IPS-20b (cell line): ENCODE measurements around the gene ANO10.
"Not testable (repeated sequence)": the region's sequence is repeated elsewhere in the genome, so short reads cannot be mapped to it uniquely, and the experiment has no call there.

Experiments used
- H3K27ac ChIP-seq: one replicate; pipeline ENCODE4 v1.5.1; 2013; ENCODE audit warnings: low read length
- H3K27me3 ChIP-seq: 2 replicates; pipeline ENCODE4 v1.6.1; 2013; ENCODE audit warnings: mild to moderate bottlenecking, low read length, inconsistent platforms; ENCODE audit not compliant: insufficient read depth
- H3K36me3 ChIP-seq: 2 replicates; pipeline ENCODE4 v1.6.1; 2013; ENCODE audit warnings: low read depth, mild to moderate bottlenecking, inconsistent platforms, low read length, moderate library complexity; ENCODE audit not compliant: insufficient read depth
- H3K4me1 ChIP-seq: 2 replicates; pipeline ENCODE4 v1.6.1; 2013; ENCODE audit warnings: mild to moderate bottlenecking, control low read depth, inconsistent platforms, low read length, moderate library complexity; ENCODE audit not compliant: insufficient read depth
- H3K4me3 ChIP-seq: 2 replicates; pipeline ENCODE4 v1.5.1; 2013; ENCODE audit warnings: mild to moderate bottlenecking, low read length, inconsistent platforms
- H3K9ac ChIP-seq: 2 replicates; pipeline ENCODE4 v1.6.1; 2013; ENCODE audit warnings: low read depth, mild to moderate bottlenecking, inconsistent platforms, low read length, moderate library complexity
- H3K9me3 ChIP-seq: 2 replicates; pipeline ENCODE4 v1.6.1; 2013; ENCODE audit warnings: mild to moderate bottlenecking, low read depth, low read length, inconsistent platforms; ENCODE audit not compliant: insufficient read depth

The ANO10 gene

GRCh38 chr3:43364494-43364893 is 257.3 kb downstream of the ANO10 start:
- no peak overlapping the region for H3K4me3 ChIP-seq
- no peaks in the 10 kb centered on the region; the same call in 1 of the 2 replicates for H3K27me3 ChIP-seq
- H3K4me1 ChIP-seq: peaks cover 8% of the 10 kb centered on the region; the same call in 1 of the 2 replicates
- H3K9ac ChIP-seq: no peak overlapping the region
- no peak overlapping the region for H3K27ac ChIP-seq
- H3K9me3 ChIP-seq: no peaks in the 10 kb centered on the region
- H3K36me3 ChIP-seq: peaks cover 4% of the 10 kb centered on the region

GRCh38 chr3:43363621-43364266 is 258.1 kb downstream of the ANO10 start:
- no peak overlapping the region for H3K9ac ChIP-seq

GRCh38 chr3:43362961-43363360 is 258.9 kb downstream of the ANO10 start:
- Histone ChIP-seq H3K9me3 (no peaks in the 10 kb centered on the region), H3K27me3 (no peaks in the 10 kb centered on the region; the same call in 1 of the 2 replicates), H3K27ac (no peak overlapping the region), H3K36me3 (no peaks in the 10 kb centered on the region; the same call in 1 of the 2 replicates), H3K4me3 (no peak overlapping the region), H3K9ac (no peak overlapping the region), H3K4me1 (peaks cover 8% of the 10 kb centered on the region; the same call in 1 of the 2 replicates)

More at GRCh38 chr3:43363621-43364266, 258.1 kb downstream of the ANO10 start:
- Histone ChIP-seq H3K36me3 (peaks cover 4% of the 10 kb centered on the region), H3K27me3 (no peaks in the 10 kb centered on the region; the same call in 1 of the 2 replicates), H3K9me3 (no peaks in the 10 kb centered on the region), H3K27ac (no peak overlapping the region), H3K4me3 (no peak overlapping the region), H3K4me1 (peaks cover 8% of the 10 kb centered on the region; the same call in 1 of the 2 replicates)

GRCh38 chr3:43362183-43362582 is 259.6 kb downstream of the ANO10 start:
- Histone ChIP-seq H3K4me3 (no peak overlapping the region), H3K27me3 (peaks cover 5% of the 10 kb centered on the region; the same call in 1 of the 2 replicates), H3K36me3 (no peaks in the 10 kb centered on the region; the same call in 1 of the 2 replicates), H3K9ac (no peak overlapping the region), H3K4me1 (peaks cover 8% of the 10 kb centered on the region; the same call in 1 of the 2 replicates), H3K27ac (no peak overlapping the region), H3K9me3 (no peaks in the 10 kb centered on the region)

- Histone ChIP-seq H3K9me3 (no peaks in the 10 kb centered on the region), H3K9ac (no peak overlapping the region), H3K4me1 (peaks cover 8% of the 10 kb centered on the region; the same call in 1 of the 2 replicates), H3K4me3 (no peak overlapping the region), H3K27me3 (peaks cover 8% of the 10 kb centered on the region; the same call in 1 of the 2 replicates), H3K27ac (no peak overlapping the region), H3K36me3 (no peaks in the 10 kb centered on the region; the same call in 1 of the 2 replicates)
Observed at GRCh38 chr3:43361077-43361476, 260.7 kb downstream of the ANO10 start.

GRCh38 chr3:43356033-43356432 is 265.8 kb downstream of the ANO10 start:
- H3K4me3 ChIP-seq, H3K4me1 ChIP-seq, H3K27ac ChIP-seq, H3K9me3 ChIP-seq, H3K9ac ChIP-seq, H3K36me3 ChIP-seq: not testable (repeated sequence)
- peaks cover 31% of the 10 kb centered on the region; the same call in 1 of the 2 replicates for H3K27me3 ChIP-seq

GRCh38 chr3:43353923-43354670 is 267.7 kb downstream of the ANO10 start:
- Histone ChIP-seq H3K4me1 (no peaks in the 10 kb centered on the region), H3K27ac (no peak overlapping the region), H3K9ac (no peak overlapping the region), H3K36me3 (peaks cover 10% of the 10 kb centered on the region), H3K9me3 (peaks cover 8% of the 10 kb centered on the region; the same call in 1 of the 2 replicates), H3K27me3 (peaks cover 31% of the 10 kb centered on the region; the same call in 1 of the 2 replicates), H3K4me3 (no peak overlapping the region)

GRCh38 chr3:43353393-43353792 is 268.4 kb downstream of the ANO10 start:
- peaks cover 17% of the 10 kb centered on the region for H3K36me3 ChIP-seq
- H3K9ac ChIP-seq: no peak overlapping the region
- H3K4me1 ChIP-seq: no peaks in the 10 kb centered on the region
- peaks cover 31% of the 10 kb centered on the region; the same call in 1 of the 2 replicates for H3K27me3 ChIP-seq
- H3K27ac ChIP-seq: no peak overlapping the region
- H3K9me3 ChIP-seq: peaks cover 8% of the 10 kb centered on the region; the same call in 1 of the 2 replicates
- H3K4me3 ChIP-seq: no peak overlapping the region

- Histone ChIP-seq H3K4me1 (no peaks in the 10 kb centered on the region), H3K4me3 (no peak overlapping the region), H3K9ac (no peak overlapping the region), H3K27ac (no peak overlapping the region), H3K9me3 (peaks cover 8% of the 10 kb centered on the region; the same call in 1 of the 2 replicates), H3K27me3 (peaks cover 22% of the 10 kb centered on the region; the same call in 1 of the 2 replicates), H3K36me3 (peaks cover 33% of the 10 kb centered on the region)
Observed at GRCh38 chr3:43349716-43350115, 272.1 kb downstream of the ANO10 start.

- peaks cover 33% of the 10 kb centered on the region for H3K36me3 ChIP-seq
- peaks cover 2% of the 10 kb centered on the region; the same call in 1 of the 2 replicates for H3K4me1 ChIP-seq
- H3K27ac ChIP-seq: no peak overlapping the region
- peaks cover 4% of the 10 kb centered on the region; the same call in 1 of the 2 replicates for H3K9me3 ChIP-seq
- no peak overlapping the region for H3K4me3 ChIP-seq
- H3K9ac ChIP-seq: no peak overlapping the region
- H3K27me3 ChIP-seq: peaks cover 15% of the 10 kb centered on the region; the same call in 1 of the 2 replicates
Observed at GRCh38 chr3:43348852-43349574, 272.8 kb downstream of the ANO10 start.

- H3K36me3 ChIP-seq: peaks cover 38% of the 10 kb centered on the region
- H3K9me3 ChIP-seq: no peaks in the 10 kb centered on the region
- peaks cover 9% of the 10 kb centered on the region; the same call in 1 of the 2 replicates for H3K4me1 ChIP-seq
- no peak overlapping the region for H3K4me3 ChIP-seq
- no peak overlapping the region for H3K9ac ChIP-seq
- no peak overlapping the region for H3K27ac ChIP-seq
- H3K27me3 ChIP-seq: peaks cover 11% of the 10 kb centered on the region; the same call in 1 of the 2 replicates
Observed at GRCh38 chr3:43348350-43348749, 273.5 kb downstream of the ANO10 start.
